ENCODE data around the gene PI16. TPM values are rescaled to one million over a fixed set of nuclear protein-coding genes. Genes with fewer than 3 reads are reported as not detected.

The PI16 gene
- polyA plus RNA-seq, 3 donors, result 0.22 TPM; not detected in 2

DNA sequence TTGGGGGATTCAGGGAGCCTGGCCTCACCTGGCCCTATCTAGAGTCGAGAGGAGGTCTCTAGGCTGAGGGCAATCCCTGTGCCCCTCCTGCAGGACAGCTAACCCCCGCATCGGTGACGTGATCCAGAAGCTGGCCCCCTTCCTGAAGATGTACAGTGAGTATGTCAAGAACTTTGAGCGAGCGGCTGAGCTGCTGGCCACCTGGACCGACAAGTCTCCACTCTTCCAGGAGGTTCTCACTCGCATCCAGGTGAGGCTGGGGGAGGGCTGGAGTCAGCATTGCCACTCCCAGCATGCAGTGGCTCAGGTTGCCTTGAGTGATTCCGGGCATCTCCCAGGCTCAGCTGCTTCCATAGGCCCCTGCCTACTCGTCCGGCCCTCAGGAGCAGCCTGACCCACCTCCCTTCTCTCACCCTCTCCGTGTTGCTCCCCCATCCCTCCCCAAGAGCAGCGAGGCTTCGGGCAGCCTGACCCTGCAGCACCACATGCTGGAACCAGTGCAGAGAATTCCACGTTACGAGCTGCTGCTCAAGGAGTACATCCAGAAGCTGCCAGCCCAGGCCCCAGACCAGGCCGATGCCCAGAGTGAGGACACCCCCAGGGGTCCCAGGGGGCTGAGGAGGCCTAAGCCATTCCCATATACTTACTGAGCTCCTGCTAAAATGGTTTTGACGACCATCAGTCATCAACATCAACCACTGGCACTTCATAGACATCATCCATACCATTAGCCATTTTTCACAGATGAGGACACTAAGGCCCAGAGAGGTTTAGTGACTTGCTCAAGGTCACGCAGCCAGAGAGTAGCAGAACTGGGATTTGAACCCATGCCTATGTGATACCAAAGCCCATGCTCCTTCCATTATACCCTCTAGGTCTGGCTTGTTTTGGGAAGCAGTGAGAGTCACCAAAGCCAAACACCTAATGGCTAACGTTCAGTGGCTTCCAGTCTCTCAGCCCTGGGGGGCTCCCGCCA, 59.3 kb downstream of the PI16 start:
- Histone ChIP-seq H3K9ac (ENCODE audit: insufficient read depth, low read length, poor library complexity, severe bottlenecking) (no peak overlapping the region), H2AFZ (ENCODE audit: insufficient read depth, low read depth, low read length, poor library complexity, severe bottlenecking) (no peak overlapping the region), H3K9me3 (replicated peaks in 1 of 2; ENCODE audit: control insufficient read depth in 1 of 2, insufficient read depth in 1 of 2, low read length in 2 of 2) (no peaks in the 10 kb centered on the region), H3K36me3 (replicated peaks in 1 of 2; ENCODE audit: control insufficient read depth in 1 of 2, insufficient read depth in 2 of 2, low read length in 2 of 2) (peaks cover 91 to 95% of the 10 kb centered on the region in 2 donors), H3K4me3 (replicated peaks in 1 of 3; ENCODE audit: low read depth in 2 of 3, low read length in 3 of 3) (no peak overlapping the region), H4K20me1 (ENCODE audit: insufficient read depth, low read length) (peaks cover 97% of the 10 kb centered on the region), H3K27me3 (ENCODE audit: control insufficient read depth in 2 of 2, insufficient read depth in 2 of 2, low read length in 2 of 2) (no peaks in the 10 kb centered on the region), H3K79me2 (ENCODE audit: insufficient read depth, low read length) (peaks cover 38% of the 10 kb centered on the region), H3K4me1 (ENCODE audit: control insufficient read depth in 1 of 2, insufficient read depth in 2 of 2, low read length in 2 of 2) (peaks cover 22 to 41% of the 10 kb centered on the region in 2 donors), H3K27ac (ENCODE audit: low read depth in 1 of 2, low read length in 2 of 2) (peak overlapping the region in 1 of 2 donors; percentile 17), H3K4me2 (replicated peaks; ENCODE audit: extremely low read depth, low read length, poor library complexity, severe bottlenecking) (no peak overlapping the region)
- Mint-ChIP-seq H3K27me3 (ENCODE audit: low read depth in 3 of 3) (no peaks in the 10 kb centered on the region), H3K36me3 (peaks cover 78 to 93% of the 10 kb centered on the region in 2 donors), H3K9me3 (no peaks in the 10 kb centered on the region), H3K27ac (no peak overlapping the region), H3K4me1 (peaks cover 38% of the 10 kb centered on the region), H3K4me3 (no peak overlapping the region)
- TF ChIP-seq, protein P1, sequence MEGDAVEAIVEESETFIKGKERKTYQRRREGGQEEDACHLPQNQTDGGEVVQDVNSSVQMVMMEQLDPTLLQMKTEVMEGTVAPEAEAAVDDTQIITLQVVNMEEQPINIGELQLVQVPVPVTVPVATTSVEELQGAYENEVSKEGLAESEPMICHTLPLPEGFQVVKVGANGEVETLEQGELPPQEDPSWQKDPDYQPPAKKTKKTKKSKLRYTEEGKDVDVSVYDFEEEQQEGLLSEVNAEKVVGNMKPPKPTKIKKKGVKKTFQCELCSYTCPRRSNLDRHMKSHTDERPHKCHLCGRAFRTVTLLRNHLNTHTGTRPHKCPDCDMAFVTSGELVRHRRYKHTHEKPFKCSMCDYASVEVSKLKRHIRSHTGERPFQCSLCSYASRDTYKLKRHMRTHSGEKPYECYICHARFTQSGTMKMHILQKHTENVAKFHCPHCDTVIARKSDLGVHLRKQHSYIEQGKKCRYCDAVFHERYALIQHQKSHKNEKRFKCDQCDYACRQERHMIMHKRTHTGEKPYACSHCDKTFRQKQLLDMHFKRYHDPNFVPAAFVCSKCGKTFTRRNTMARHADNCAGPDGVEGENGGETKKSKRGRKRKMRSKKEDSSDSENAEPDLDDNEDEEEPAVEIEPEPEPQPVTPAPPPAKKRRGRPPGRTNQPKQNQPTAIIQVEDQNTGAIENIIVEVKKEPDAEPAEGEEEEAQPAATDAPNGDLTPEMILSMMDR (IDR thresholded peaks at IDR 0.05), result no peak
- WGBS (ENCODE audit: insufficient coverage), result over 99% methylated on average over 18 of the region's 21 CpGs
- intact Hi-C loops (cut with micrococcal nuclease), result loop anchor here (10.0 kb wide), 2 partner anchors 49 to 399 kb away; no protein-coding TSS in a partner anchor
- no peak for DNase-seq

Other genes with a start within 250 kb of the PI16 start
- under 1 TPM; 0.47 to 0.85 (median 0.82) TPM for gene CPNE5, start 115.3 kb upstream of the PI16 start, polyA plus RNA-seq
- 1 to 10 TPM; 2.0 to 7.6 (median 5.9) TPM for gene PPIL1, start 79.9 kb upstream of the PI16 start, polyA plus RNA-seq
- 10 to 100 TPM; 19.2 to 37.5 (median 29.2) TPM for gene C6orf89, start 68.8 kb upstream of the PI16 start, polyA plus RNA-seq
- 100 to 1,000 TPM; 111 to 118 (median 111) TPM for gene MTCH1, start 31.5 kb downstream of the PI16 start, polyA plus RNA-seq
- 100 to 1,000 TPM in 1 of 3 donors, 10 to 100 TPM in 2; 25.3 to 356 (median 50.0) TPM for gene FGD2, start 50.9 kb downstream of the PI16 start, polyA plus RNA-seq
- 10 to 100 TPM; 20.5 to 25.0 (median 24.4) TPM for gene PIM1, start 215.4 kb downstream of the PI16 start, polyA plus RNA-seq

Data from CD14-positive monocyte (primary cell).